GM08714 (cell line): ENCODE data around the gene YKT6.
"Not testable (repeated sequence)": the region's sequence is repeated elsewhere in the genome, so short reads cannot be mapped to it uniquely, and the experiment has no call there.

Source experiments
- H3K4me3 ChIP-seq: fragments of 200-500 bp; sonication (Bioruptor generic); 2 replicates; pipeline ENCODE4 v1.5.1; 2014; ENCODE audit warnings: mild to moderate bottlenecking, low read length, inconsistent platforms
- ZNF274 ChIP-seq: IDR thresholded peaks from 2 replicates; pipeline ENCODE4 v1.6.1; 2012; ENCODE audit warnings: mild to moderate bottlenecking, low read depth, low read length

The YKT6 gene

DNA sequence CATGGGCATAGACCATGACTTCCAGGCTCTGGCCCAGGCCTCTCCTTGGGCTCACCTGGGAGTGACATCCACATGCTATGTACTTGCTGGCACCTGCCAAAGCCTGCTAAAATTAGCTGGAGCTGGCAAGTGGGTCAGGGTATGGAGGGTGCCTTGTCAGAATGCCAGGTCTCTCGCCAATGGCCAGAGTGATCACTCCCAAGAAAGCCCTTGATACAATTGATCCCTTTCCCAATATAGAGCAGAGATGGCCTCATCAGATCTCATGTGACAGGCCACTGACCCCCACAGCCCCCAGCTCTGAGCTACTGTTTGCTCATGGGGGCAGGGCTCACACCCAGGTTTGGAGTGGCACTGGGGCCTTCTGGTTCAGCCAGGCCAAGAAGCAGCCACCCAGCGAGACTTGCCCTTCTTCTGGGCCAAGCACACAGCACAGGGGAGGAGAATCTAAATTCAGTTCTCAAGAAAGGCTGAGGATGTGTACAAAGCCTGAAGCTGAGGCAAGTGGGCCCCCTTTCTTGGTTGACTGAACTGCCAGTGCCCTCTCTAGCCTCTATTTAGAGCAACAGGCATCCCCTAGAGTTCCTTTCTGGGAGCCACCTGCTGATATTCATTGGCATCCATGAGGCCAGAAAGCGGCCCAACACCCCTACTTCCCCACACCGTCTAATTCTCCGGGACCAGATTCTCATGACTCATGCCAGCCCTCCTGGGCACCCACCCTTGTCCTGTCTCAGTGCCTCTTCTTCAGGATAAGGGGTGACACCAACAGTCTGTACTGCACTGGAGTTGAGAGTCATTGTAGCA is 40.8 kb upstream of the YKT6 start:
- H3K4me3 ChIP-seq = no peak overlapping the region
- TF ChIP-seq ZNF274 = no peak

DNA sequence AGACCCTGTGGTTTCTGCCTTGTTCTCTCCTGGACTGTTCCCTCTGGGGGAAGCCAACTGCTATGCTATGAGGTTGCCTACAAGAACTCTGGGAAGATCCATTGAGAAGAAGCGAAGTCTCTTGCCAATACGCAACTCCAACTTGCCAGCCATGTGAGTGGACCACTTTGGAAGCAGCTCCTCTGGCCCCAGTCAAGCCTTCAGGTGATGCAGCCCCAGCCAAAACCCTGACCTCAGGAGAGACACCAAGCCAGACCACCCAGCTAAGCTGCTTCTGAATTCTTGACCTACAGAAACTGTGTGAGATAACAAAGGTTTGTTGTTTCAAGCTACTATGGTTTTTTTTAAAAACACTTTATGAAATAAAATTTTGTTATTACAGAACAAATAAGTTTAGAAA is 39.4 kb upstream of the YKT6 start:
- no peak for TF ChIP-seq ZNF274
- H3K4me3 ChIP-seq = no peak overlapping the region

DNA sequence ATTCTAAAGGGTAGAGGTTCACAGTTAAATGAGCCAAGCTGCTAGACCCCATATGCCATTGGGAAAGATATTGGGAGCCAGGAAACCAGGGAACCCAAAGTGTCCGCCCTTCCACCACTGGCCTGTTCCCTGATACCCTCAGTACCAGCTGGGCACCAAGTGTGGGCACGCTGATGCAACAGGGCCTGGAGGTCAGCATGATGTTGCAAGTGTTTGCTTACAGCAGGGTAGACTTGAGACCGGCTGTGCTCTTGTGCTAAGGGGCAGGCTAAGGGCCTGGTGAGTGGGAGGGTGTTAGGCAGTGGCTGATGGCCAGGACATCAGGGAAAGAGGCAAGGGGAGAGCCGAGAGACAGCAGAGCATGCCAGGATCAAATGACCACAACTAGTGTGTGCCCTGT is 38.6 kb upstream of the YKT6 start:
- TF ChIP-seq ZNF274 = no peak
- H3K4me3 ChIP-seq = no peak overlapping the region

DNA sequence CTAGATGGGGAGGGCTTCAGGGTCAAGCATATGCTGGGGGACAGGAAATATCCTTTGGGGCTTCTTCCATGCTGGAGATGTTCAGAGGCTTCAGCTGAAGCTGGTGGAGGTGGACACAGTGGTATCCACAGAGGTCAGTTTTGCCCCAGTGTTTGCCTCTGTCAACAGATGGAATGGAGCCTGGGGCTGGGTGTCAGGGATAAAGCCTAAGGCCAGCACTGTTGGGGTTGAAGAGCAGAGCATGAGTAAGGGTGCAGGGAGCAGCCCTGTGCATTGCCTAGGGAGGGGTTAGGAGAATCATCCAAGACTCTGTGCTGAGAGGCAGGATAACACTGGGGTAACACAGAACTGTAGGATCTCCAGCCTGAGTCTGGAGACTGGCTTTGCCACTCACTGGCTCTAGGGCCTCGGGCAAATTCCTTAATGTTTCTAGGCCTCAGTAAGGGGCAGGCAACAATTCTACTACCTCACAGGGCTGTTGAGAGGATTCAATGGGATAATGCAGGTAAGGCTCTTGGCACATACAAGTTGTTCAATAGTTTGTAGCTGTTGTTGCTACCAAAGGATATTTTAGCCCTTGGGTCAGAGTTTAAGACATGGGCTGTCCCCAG is 37.9 kb upstream of the YKT6 start:
- no peak overlapping the region for H3K4me3 ChIP-seq
- no peak for TF ChIP-seq ZNF274

DNA sequence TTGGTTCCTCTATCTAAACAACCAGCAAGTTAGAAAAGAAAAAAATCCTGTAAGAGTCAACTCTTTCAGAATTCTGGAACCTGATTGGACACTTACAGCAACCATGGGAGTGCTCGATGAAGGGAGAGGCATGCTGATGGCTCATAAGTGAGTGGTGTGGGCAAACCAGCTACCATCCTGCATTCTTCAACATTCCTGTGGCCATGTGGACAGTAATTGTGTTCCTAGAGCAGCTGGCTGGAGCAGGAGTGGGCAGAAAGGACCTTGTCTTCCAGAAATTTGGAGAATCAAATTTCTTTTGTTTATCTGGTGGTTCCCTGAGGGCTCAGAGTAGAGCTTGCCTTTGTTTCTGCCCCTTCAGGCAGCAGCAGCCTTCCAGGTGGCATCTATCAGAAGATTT is 37.2 kb upstream of the YKT6 start:
- TF ChIP-seq ZNF274 = no peak

DNA sequence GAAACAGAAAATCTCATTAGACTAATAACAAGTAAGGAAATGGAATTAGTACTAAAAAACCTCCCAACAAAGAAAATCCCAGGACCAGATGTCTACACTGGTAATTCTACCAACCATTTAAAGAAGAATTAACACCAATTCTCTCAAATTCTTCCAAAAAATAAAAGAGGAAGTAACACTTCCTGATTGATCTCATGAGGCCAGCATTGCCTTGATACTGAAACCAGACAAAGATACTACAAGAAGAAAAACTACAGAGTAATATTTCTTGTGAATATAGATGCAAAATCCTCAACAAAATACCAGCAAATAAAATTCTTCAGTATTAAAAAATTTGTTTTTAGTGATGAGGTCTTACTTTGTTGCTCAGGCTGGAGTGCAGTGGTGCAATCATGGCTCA is 32.9 kb upstream of the YKT6 start:
- H3K4me3 ChIP-seq = no peak overlapping the region
- no peak for TF ChIP-seq ZNF274

More for the DNA sequence above, 37.2 kb upstream of the YKT6 start:
- no peak overlapping the region for H3K4me3 ChIP-seq

DNA sequence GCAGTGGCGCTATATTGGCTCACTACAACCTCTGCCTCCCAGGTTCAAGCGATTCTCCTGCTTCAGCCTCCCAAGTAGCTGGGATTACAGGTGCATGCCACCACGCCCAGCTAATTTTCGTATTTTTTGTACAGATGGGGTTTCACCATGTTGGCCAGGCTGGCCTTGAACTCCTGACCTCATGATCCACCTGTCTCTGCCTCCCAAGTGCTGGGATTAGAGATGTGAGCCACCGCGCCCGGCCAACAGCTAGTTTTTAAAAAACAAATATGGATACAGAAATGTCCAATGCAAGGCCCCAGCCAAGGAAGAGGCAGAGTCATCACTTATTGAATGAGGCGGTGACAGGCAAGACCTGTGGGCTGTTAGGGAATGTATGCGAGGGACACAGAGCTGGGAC is 28.9 kb upstream of the YKT6 start:
- H3K4me3 ChIP-seq = not testable (repeated sequence)

DNA sequence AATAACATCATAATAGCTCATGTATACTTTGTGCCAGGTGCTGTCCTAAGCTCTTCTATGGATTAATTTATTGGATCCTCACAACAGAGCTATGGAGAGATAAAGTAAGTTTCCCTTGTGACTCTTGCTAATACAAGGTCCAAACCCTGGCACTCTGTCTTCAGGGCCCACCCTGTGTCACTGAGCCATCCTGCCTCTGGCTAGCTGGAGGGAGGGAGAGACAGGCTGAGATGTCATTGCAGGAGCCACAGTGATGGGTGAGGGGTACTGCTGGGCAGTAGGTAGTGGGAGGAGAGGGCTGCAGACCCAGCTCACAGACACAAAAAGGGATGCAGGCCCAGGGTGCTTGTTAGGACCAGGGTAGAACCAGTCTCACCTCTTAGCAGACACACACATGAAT is 28.4 kb upstream of the YKT6 start:
- no peak overlapping the region for H3K4me3 ChIP-seq
- TF ChIP-seq ZNF274 = no peak

DNA sequence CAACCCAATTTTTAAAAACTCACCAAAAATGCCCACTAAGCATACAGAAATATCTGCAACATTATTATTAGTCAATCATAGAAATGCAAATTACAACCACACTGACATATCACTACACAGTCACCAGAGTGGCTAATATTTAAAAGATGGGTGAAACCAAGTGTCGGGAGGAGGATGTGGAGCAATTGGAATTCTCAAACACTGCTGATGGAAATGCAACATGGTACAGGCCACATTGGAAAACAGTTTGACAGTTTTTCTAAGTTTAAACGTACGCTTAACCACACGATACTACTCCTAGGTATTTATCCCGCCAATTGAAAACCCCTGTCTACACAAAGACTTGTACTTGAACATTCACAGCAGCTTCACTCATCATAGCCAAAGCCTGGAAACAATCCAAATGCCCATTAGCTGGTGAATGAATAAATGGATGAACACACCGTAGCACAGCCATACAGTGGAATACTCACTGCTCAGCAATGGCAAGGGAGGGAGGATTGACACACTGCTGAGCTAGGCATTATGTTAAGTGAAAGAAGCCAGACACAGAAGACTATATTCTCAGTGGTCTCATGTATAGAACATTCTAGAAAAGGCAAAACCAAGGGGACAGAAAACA is 27.9 kb upstream of the YKT6 start:
- H3K4me3 ChIP-seq = no peak overlapping the region
- TF ChIP-seq ZNF274 = no peak

DNA sequence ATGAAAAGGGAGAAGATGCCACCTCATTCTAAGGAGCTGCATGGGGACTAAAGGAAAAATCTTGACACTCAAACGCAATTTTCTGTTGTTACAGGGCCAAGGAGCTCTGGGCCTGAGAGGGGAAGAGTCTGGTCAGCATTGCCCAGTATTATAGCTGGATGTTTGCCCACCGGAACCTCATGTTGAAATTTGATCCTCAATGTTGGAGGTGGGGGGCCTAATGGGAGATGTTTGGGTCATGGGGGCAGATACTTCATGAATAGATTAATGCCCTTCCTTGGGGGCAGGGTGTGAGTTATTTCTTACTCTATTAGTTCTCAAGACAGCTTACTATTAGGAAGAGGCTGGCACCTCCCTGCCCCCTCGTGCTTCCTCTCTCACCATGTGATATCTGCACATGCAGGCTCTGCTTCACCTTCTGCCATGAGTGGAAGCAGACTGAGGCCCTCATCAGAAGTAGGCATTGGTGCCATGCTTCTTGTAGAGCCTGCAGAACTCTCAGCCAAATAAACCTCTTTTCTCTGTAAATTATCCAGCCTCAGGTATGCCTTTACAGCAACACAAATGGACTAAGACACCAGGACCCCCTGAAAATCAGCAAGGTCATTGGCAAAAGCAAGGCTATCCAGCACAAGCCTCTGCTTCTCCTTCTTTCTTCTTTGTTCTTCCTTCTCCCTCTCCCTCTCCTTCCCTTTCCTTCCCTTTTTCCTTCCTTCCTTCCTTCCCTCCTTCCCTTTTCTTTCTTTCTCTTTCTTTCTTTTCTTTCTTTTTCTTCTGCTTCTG is 26.7 kb upstream of the YKT6 start:
- TF ChIP-seq ZNF274 = no peak
- no peak overlapping the region for H3K4me3 ChIP-seq

DNA sequence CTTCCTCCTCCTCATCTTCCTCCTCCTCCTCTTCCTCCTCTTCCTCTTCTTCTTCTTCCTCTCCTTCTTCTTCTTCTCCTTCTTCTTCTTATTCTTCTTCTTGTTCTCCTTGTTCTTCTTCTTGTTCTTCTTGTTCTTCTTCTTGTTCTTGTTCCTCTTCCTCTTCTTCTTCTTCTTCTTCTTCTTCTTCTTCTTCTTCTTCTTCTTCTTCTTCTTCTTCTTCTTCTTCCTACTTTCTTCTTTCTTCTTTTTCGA is 26.2 kb upstream of the YKT6 start:
- H3K4me3 ChIP-seq = not testable (repeated sequence)

DNA sequence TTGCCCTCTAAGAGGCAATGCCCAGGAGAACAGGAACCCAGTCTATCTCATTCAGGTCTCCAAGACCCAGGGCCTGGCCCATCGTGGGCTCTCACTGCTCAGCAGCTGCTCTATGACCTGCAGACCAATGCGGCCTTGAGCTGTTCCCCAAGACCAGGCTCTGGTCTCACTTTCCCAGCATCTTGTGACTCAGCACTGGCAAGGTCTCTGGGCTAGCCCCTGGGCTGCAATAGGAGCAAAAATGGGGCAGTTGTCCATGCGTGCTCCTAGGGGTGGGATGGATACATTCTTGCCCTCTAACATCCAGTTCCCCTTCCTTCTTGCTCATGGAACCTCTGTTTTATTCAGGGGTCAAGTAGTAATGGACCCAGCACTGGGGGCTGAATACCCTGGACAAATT is 25.0 kb upstream of the YKT6 start:
- no peak for TF ChIP-seq ZNF274
- H3K4me3 ChIP-seq = no peak overlapping the region

DNA sequence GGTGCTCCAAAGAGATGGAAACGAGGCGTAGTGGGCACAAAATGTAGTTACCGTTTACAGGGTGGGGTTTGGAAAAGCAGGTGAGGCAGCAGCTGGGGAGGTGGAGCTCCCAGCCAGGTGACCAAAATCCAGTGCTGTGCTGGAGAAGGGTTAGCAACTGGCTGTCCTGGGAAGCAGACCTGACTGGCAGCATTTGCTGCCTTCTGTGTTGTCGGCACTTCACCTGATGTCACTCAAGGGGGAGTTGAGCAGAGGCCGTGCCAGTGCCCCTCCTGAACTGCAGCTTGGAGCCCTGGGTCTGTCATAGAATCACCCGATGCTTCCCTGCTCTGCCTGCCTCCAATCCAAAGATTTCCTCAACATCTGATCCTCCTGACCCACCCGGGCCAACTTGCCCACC is 24.3 kb upstream of the YKT6 start:
- no peak for TF ChIP-seq ZNF274
- no peak overlapping the region for H3K4me3 ChIP-seq

DNA sequence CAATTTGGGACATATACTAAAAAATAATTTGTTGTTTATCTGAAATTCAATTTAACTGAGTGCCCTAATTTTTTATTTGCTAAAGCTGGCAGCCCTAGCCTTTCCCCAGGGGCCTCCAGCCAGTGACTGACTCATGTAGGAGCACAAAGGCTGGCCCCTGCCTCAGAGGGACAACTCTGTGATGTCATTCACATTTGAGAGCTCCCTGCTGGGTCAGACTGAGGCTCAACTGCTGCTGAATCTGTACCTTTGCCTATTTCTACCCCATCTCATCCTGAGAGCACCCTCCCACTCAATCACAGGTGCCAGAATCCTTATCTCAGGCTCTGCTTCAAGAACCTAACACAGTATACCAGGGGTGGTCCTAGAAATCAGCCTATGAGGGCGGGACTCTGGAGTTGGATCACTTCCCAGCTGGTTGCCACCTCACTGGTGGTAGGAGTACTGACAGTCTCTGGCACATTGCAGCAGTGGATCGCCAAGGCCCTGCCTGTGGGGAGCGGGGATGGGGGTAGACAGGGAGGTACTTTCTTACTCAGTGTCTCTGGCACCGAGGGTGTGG is 23.1 kb upstream of the YKT6 start:
- H3K4me3 ChIP-seq = no peak overlapping the region
- no peak for TF ChIP-seq ZNF274

DNA sequence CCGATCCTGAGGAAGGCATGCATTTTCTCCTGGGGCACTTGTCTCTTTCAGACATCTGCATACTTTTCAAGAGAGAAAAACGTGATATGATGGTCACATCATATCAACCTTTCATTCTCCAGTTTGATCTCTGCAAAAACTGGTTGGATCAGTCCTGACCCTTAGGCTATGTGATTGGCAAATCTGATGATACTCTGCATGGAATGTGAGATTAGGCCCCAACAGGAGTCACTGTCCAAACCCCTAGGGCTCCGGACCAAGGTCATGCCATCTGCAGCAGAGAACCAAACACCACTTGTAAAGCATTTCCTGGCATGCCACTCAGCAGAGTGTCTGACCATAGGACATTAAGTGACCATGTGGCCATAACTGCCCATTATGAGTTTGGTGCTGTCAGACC is 20.1 kb upstream of the YKT6 start:
- no peak overlapping the region for H3K4me3 ChIP-seq
- TF ChIP-seq ZNF274 = no peak
